Left renal pelvis (tissue), 4 donors: ENCODE results near the gene TRIM24. TPM values are rescaled to one million over a fixed set of nuclear protein-coding genes. Genes with fewer than 3 reads are reported as not detected.
"Not testable (repeated sequence)": the region's sequence is repeated elsewhere in the genome, so short reads cannot be mapped to it uniquely, and the experiment has no call there.

Source experiments
- DNase-seq, 4 donors: peaks; one replicate each; pipeline ENCODE4 v3.0.0-alpha.2; 2013; ENCODE audit warnings: low read depth in 4 of 4, low spot score in 3 of 4
- polyA plus RNA-seq, 4 donors: library from polyadenylated mRNA; unstranded; fragments of 120-200 nt; gene quantifications; one replicate each; pipeline ENCODE4 v1.2.1, GENCODE V29; 2013; ENCODE audit not compliant: insufficient read length in 4 of 4

Gene TRIM24
- 10 to 100 TPM; 43.1 to 61.3 (median 56.0) TPM for polyA plus RNA-seq

GRCh38 chr7:138460176-138460648 lies at the start of gene TRIM24:
Gene TRIM24 (plus strand): TSS chr7:138460259. CDS start chr7:138460549, 290 bp downstream.
- DNase-seq, result peak in 1 of 4 donors; percentile 20

GRCh38 chr7:138412077-138412476 lies 48.0 kb upstream of the TRIM24 start:
- not testable (repeated sequence) for DNase-seq

GRCh38 chr7:138412921-138413320 lies 47.1 kb upstream of the TRIM24 start:
- DNase-seq, result not testable (repeated sequence)

- no peak for DNase-seq
Measured at GRCh38 chr7:138417078-138417700, 42.9 kb upstream of the TRIM24 start.

- no peak for DNase-seq
Measured at GRCh38 chr7:138417764-138418163, 42.3 kb upstream of the TRIM24 start.

GRCh38 chr7:138418403-138418802 lies 41.7 kb upstream of the TRIM24 start:
- not testable (repeated sequence) for DNase-seq

GRCh38 chr7:138425026-138425425 lies 35.0 kb upstream of the TRIM24 start:
- DNase-seq, result no peak

GRCh38 chr7:138429577-138430250 lies 30.3 kb upstream of the TRIM24 start:
- no peak for DNase-seq

GRCh38 chr7:138431517-138431916 lies 28.5 kb upstream of the TRIM24 start:
- DNase-seq, result no peak

- no peak for DNase-seq
Measured at GRCh38 chr7:138433583-138434443, 26.2 kb upstream of the TRIM24 start.

- DNase-seq, result no peak
Measured at GRCh38 chr7:138434597-138435019, 25.5 kb upstream of the TRIM24 start.

GRCh38 chr7:138435231-138435919 lies 24.7 kb upstream of the TRIM24 start:
- DNase-seq, result no peak

GRCh38 chr7:138436388-138436787 lies 23.7 kb upstream of the TRIM24 start:
- DNase-seq, result no peak

GRCh38 chr7:138440460-138440859 lies 19.6 kb upstream of the TRIM24 start:
- DNase-seq, result no peak

- no peak for DNase-seq
Measured at GRCh38 chr7:138442822-138443221, 17.2 kb upstream of the TRIM24 start.

GRCh38 chr7:138449580-138449979 lies 10.5 kb upstream of the TRIM24 start:
- DNase-seq, result no peak

GRCh38 chr7:138455609-138456008 lies 4.5 kb upstream of the TRIM24 start:
- DNase-seq, result no peak

- DNase-seq, result no peak
Measured at GRCh38 chr7:138456220-138456619, 3.8 kb upstream of the TRIM24 start.

- no peak for DNase-seq
Measured at GRCh38 chr7:138458576-138459412, 1.3 kb upstream of the TRIM24 start.
